Ammon's horn (tissue), 1 donor: Measurements from ENCODE around the gene GRK3.
"Not testable (repeated sequence)": the region's sequence is repeated elsewhere in the genome, so short reads cannot be mapped to it uniquely, and the experiment has no call there.

Experiments
- DNase-seq: peaks from one replicate; pipeline ENCODE4 v3.0.0-alpha.2; 2016; ENCODE audit warnings: low spot score

GRK3 gene

DNA sequence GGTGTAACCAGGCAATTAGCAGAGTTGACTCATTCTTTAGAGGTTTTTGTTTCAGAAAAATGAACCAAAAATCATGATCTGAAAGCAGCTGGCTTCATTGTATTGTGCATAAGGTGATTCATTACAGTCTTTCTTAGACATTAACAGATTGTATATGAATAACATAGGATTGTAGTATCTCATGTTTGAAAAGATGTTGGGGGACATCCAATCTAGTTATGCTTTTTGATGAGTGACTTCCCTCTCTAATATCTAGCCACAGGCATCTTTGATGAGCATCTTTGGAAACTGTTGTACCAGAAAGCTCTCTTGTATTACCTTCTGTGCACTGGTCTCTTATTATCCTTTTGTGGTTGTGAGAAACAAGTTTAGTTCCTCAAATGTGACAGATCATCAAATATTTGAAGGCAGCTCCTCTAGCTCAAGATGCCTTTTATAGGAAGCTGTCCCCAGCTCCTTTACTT is 8.3 kb downstream of the GRK3 start:
- no peak for DNase-seq

DNA sequence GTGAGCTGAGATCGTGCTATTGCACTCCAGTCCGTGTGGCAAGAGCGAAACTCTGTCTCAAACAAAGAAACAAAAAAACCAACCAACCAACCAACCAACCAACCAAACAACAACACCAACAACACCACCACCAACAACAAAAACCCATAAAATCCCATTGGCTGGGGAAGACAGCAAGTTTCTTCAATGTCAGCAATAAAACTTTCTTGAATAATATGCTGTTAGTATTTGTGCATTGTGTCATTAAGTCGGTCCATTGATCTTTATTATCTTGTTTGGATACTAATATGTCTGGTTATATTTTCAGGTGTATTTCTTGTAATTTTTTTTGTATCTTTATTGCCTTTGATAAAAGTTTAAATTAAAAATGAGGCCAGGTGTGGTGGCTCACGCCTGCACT is 9.4 kb downstream of the GRK3 start:
- DNase-seq: no peak

GRCh38 chr22:25574736-25575135 is 10.3 kb downstream of the GRK3 start:
- DNase-seq: no peak

- DNase-seq: not testable (repeated sequence)
Observed at GRCh38 chr22:25575674-25576392, 11.4 kb downstream of the GRK3 start.

- DNase-seq: not testable (repeated sequence)
Observed at GRCh38 chr22:25581452-25581851, 17.0 kb downstream of the GRK3 start.

DNA sequence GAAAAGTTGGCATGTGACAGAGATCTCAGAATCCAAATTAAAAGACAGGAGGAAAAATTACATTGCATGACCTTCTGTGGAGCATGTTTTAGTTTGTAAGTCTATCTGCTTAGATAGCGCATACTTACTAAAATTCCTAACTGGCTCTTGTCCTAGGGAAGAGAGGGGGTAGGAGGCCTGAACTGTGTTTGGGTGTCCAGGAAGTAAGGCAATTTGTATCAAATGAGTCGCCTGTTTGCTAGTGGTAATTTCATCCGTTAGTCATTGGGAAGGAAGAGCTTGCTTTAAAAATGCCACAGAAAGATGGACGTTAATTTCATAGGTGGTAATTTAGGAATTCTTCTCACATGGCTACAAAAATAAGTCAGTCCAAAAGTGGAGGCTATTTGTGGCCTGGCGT is 18.5 kb downstream of the GRK3 start:
- no peak for DNase-seq

GRCh38 chr22:25584993-25585392 is 20.5 kb downstream of the GRK3 start:
- DNase-seq: not testable (repeated sequence)

- not testable (repeated sequence) for DNase-seq
Observed at GRCh38 chr22:25589664-25590063, 25.2 kb downstream of the GRK3 start.

- not testable (repeated sequence) for DNase-seq
Observed at GRCh38 chr22:25593323-25593722, 28.8 kb downstream of the GRK3 start.

- DNase-seq: no peak
Observed at GRCh38 chr22:25598609-25599008, 34.1 kb downstream of the GRK3 start.

GRCh38 chr22:25602445-25602844 is 38.0 kb downstream of the GRK3 start:
- no peak for DNase-seq

DNA sequence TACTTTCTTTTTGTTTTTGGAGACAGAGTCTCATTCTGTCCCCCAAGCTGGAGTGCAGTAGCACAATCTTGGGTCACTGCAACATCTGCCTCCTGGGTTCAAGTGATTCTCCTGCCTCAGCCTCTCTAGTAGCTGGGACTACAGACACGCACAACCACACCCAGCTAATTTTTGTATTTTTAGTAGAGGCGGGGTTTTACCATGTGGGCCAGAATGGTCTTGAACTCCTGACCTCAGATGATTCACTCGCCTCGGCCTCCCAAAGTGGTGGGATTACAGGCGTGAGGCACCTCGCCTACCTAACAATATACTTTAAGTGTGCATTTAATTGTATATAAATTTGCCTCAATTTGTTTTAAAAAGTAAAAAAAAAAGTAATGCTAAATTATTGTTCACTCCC is 38.4 kb downstream of the GRK3 start:
- DNase-seq: no peak

- not testable (repeated sequence) for DNase-seq
Observed at GRCh38 chr22:25605146-25605545, 40.7 kb downstream of the GRK3 start.

DNA sequence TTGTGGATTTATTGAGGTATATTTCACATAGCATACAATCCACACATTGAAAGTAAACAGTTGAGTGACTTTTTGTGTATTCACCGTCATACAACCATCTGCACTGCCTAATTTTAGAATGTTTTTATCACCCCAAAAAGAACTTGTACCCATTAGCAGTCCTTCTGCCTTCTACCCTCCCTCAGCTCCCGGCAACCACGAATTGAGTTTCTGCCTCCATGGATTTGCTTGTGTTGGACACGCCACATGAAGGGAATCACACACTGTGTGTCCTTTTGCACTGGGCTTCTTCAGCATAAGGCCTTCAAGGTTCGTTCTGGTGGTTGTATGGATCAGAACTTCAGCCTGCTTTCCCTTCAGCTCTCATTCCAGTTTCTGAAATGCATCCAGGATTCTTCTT is 41.1 kb downstream of the GRK3 start:
- not testable (repeated sequence) for DNase-seq

DNA sequence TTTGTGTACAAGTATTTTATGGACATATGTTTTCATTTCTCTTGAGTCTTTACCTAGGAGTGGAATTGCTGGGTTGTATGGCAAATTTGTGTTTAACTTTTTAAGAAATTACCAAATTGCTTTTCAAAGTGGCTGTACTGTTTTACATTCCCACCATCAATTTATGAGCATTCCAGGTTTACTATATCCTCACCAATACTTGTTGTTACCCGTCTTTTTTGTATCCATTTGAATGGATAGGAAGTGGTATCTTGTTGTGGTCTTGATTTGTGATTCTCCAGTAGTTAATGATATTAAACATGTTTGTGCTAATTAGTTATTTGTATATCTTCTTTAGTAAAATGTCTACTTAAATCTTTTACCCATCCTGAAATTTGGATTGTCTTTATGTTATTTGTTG is 46.8 kb downstream of the GRK3 start:
- DNase-seq: not testable (repeated sequence)

- not testable (repeated sequence) for DNase-seq
Observed at GRCh38 chr22:25613131-25613530, 48.7 kb downstream of the GRK3 start.

DNA sequence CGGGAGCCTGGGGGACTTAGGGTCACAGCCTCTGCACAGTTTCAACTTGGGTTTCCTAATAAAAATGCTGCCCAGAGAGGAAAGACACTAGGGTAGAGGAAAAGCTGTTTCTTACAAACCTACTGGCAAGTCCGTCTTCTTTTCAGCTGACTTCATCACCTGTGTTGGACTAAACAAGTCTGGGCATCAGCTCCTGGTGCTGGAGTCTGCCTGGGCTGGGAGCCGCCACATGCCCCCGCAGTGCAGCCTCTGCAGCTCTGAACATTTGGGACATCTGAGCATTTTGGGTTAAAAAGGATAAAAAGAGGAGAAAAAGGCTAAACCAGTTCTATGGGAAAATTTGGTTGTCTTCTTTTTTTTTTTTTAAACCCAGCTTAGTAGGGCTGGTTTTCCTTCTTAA is 49.1 kb downstream of the GRK3 start:
- not testable (repeated sequence) for DNase-seq

- DNase-seq: not testable (repeated sequence)
Observed at GRCh38 chr22:25614791-25615190, 50.3 kb downstream of the GRK3 start.

DNA sequence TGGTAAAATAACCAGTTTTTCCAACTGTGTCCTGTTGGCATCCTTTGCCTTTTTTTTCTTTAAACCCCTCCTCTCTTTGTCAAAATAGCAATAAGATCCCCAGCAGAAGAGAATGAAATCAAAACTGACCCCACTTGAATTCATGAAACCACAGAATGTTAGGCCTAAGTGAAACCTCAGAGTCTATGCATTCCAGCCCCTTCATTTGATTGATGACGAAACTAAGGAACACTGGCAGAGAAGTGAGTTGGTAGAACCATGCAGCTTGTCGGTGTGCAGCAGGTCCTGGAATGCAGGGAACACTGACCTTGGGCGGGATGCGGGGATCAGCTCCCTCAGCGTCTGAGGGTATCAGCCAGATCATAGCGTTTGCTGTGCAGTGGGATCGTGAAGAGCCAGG is 57.5 kb downstream of the GRK3 start:
- DNase-seq: no peak

DNA sequence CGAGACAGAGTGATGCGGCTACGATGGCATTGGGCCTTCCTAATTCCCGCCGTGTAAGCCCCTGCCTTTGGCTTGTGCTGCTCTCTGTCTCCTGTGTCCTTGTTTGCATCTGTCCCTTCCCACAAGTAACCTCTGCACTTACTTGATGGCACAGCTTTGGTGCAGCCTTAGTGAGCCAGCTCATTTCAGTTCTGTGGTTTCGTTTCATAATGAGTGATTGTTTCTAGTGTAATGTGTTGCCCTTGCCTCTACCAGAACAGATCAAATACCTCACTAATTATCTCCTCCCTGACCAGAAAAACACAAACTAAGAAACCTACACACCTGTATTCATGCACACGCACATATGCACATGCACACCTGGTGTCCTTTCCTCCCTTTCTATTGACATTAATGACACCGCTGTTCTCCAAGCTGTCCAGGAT is 58.8 kb downstream of the GRK3 start:
- no peak for DNase-seq

DNA sequence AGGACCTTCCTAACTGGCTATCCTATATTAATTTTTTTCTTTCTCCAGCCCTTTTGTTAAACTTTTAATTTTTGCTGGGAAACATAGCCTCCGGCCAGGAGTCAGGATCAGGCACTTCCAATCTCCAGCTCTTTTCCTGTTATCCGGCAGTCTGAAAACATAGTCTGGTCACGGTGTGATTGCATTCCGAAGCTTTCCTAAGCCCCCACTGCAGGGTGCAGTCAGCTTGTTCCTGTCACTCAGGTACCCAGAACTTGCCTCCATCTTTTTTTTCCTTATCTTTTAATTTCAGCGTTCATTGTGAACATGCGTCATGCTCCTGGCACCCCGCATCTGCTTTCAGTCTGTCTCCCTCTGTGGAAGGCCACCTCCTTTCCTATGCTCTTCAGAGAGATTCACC is 59.4 kb downstream of the GRK3 start:
- no peak for DNase-seq

- DNase-seq: no peak
Observed at GRCh38 chr22:25624476-25624875, 60.0 kb downstream of the GRK3 start.

DNA sequence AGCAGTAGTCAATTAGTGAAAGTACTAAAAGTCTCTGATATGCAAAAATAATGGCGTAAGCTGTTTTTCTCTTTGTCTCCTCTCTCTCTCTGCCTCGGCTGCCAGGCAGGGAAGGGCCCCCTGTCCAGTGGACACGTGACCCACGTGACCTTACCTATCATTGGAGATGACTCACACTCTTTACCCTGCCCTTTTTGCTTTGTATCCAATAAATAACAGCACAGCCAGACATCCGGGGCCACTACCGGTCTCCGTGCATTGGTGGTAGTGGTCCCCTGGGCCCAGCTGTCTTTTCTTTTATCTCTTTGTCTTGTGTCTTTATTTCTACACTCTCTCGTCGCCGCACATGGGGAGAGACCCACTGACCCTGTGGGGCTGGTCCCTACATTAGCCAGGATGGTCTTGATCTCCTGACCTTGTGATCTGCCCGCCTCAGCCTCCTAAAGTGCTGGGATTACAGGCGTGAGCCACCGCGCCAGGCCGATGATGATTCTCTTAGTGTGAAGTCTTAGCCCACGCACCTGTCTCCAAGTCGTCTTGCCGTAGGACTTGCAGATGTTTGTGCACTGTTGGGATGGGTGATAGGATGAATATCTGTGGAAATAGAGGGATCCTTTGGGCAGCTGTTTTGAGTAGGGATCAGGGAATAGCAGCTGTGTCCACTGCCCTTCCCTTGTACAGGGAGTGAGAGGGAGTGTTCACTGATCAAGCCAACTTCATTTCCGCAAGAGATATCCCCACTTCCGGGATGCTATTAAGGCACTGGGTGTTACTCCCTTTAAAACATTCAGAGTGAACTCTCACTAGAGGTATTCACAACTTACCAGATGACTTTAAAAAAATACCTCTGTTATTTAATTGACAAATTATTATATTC is 61.5 kb downstream of the GRK3 start:
- not testable (repeated sequence) for DNase-seq
